M059J (cell line): ENCODE results near the gene MACROD2. TPM values are rescaled to one million over a fixed set of nuclear protein-coding genes. Genes with fewer than 3 reads are reported as not detected.
A peak's percentile ranks its signal among the peaks of the same experiment; 100 is the strongest.

ENCODE experiments used
- DNase-seq: peaks from one replicate; pipeline ENCODE4 v3.0.0-alpha.2; 2012; ENCODE audit warnings: low read depth
- total RNA-seq: library from RNA; depleted of rRNA; stranded (reverse); fragments of >200 nt; shearing (Covaris generic); gene quantifications from 2 replicates; pipeline ENCODE4 v1.2.3, GENCODE V29; 2014

The MACROD2 gene
- total RNA-seq, 1 experiment from 2014 or later = 1.8 TPM

GRCh38 chr20:14582855-14583254 is 587.5 kb downstream of the MACROD2 start:
- DNase-seq = peak; percentile 5

GRCh38 chr20:14583413-14583812 is 588.1 kb downstream of the MACROD2 start:
- DNase-seq = peak; percentile 31

- DNase-seq = no peak
These were observed 594.1 kb downstream of the MACROD2 start for GRCh38 chr20:14589383-14589782.

GRCh38 chr20:14595051-14595450 is 599.7 kb downstream of the MACROD2 start:
- no peak for DNase-seq

GRCh38 chr20:14597206-14597715 is 601.9 kb downstream of the MACROD2 start:
- DNase-seq = no peak

- no peak for DNase-seq
These were observed 604.3 kb downstream of the MACROD2 start for GRCh38 chr20:14599613-14600012.

- DNase-seq = no peak
These were observed 605.2 kb downstream of the MACROD2 start for GRCh38 chr20:14600527-14600926.

- DNase-seq = no peak
These were observed 608.8 kb downstream of the MACROD2 start for GRCh38 chr20:14604143-14604542.

- no peak for DNase-seq
These were observed 614.3 kb downstream of the MACROD2 start for GRCh38 chr20:14609328-14610221.

GRCh38 chr20:14611479-14611878 is 616.2 kb downstream of the MACROD2 start:
- no peak for DNase-seq

- no peak for DNase-seq
These were observed 617.1 kb downstream of the MACROD2 start for GRCh38 chr20:14612391-14612790.

GRCh38 chr20:14616003-14616402 is 620.7 kb downstream of the MACROD2 start:
- DNase-seq = no peak

- peak; percentile 1 for DNase-seq
These were observed 621.8 kb downstream of the MACROD2 start for GRCh38 chr20:14617123-14617522.

- DNase-seq = no peak
These were observed 624.1 kb downstream of the MACROD2 start for GRCh38 chr20:14619411-14619810.

GRCh38 chr20:14622796-14623195 is 627.5 kb downstream of the MACROD2 start:
- DNase-seq = peak; percentile 31

GRCh38 chr20:14631011-14631410 is 635.7 kb downstream of the MACROD2 start:
- DNase-seq = no peak

GRCh38 chr20:14632906-14633305 is 637.6 kb downstream of the MACROD2 start:
- no peak for DNase-seq

GRCh38 chr20:14633507-14633906 is 638.2 kb downstream of the MACROD2 start:
- DNase-seq = no peak

GRCh38 chr20:14634665-14635064 is 639.3 kb downstream of the MACROD2 start:
- DNase-seq = peak; percentile 11

- no peak for DNase-seq
These were observed 642.1 kb downstream of the MACROD2 start for GRCh38 chr20:14637441-14637840.

- no peak for DNase-seq
These were observed 647.8 kb downstream of the MACROD2 start for GRCh38 chr20:14643146-14643545.

- DNase-seq = no peak
These were observed 648.2 kb downstream of the MACROD2 start for GRCh38 chr20:14643556-14643955.
